Nephron progenitor cell (in vitro differentiated cells): Measurements from ENCODE around the gene CD19.
"Not testable (repeated sequence)": the region's sequence is repeated elsewhere in the genome, so short reads cannot be mapped to it uniquely, and the experiment has no call there.

Experiments
- DNase-seq: peaks from one replicate; pipeline ENCODE4 v3.0.0; 2021
- H3K27ac Mint-ChIP-seq: 2 replicates; pipeline ENCODE4 v1.8.0; 2021; ENCODE audit warnings: mild to moderate bottlenecking, moderate library complexity, mixed read lengths
- H3K27me3 Mint-ChIP-seq: 2 replicates; pipeline ENCODE4 v1.8.0; 2021; ENCODE audit warnings: mild to moderate bottlenecking, low read depth, mixed read lengths; ENCODE audit not compliant: poor library complexity
- H3K36me3 Mint-ChIP-seq: 2 replicates; pipeline ENCODE4 v1.8.0; 2021; ENCODE audit warnings: low read depth, mixed read lengths
- H3K4me1 Mint-ChIP-seq: 2 replicates; pipeline ENCODE4 v1.8.0; 2021; ENCODE audit warnings: mixed read lengths
- H3K4me3 Mint-ChIP-seq: 2 replicates; pipeline ENCODE4 v1.8.0; 2021; ENCODE audit warnings: mild to moderate bottlenecking, moderate library complexity, mixed read lengths
- H3K9me3 Mint-ChIP-seq: 2 replicates; pipeline ENCODE4 v1.8.0; 2021; ENCODE audit warnings: mild to moderate bottlenecking, moderate library complexity, mixed read lengths
- CTCF ChIP-seq: fragments of 200-600 bp; sonication (generic); IDR thresholded peaks from 2 replicates; pipeline ENCODE4 v1.5.0; 2021; ENCODE audit warnings: antibody characterized with exemption

CD19 gene

DNA sequence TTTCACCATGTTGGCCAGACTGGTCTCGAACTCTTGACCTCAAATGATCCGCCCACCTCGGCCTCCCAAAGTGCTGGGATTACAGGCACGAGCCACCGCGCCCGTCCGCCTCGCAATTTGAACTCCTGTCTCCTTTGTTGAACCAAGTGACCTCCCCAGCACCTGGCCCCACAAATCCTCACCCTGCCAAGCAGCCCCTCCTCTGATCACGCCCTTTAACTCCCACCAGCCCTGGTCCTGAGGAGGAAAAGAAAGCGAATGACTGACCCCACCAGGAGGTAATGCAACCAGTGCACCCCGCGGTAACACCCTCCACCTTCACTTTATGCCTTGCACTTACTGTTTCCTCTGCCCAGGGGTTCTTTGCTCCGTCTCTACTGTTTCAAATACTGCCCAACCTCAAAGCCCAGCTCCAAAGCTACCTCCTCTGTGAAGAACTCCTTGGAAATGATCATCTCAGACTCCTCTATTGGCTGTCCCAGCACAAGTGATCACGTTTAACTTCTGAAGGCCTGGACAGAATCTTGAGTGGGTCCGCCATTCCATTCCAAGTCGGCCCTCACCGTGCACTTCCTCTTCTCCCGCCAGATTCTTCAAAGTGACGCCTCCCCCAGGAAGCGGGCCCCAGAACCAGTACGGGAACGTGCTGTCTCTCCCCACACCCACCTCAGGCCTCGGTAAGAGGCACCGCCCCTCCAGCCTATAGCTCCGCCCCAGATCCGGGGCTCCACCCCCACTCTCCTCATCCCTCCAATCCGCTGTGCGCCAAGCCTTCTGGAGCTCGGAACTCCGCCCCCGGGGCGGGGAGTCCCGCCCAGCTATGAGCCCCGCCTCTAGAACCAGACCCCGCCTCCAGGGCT is 4.4 kb downstream of the CD19 start:
- Mint-ChIP-seq H3K27ac (no peak overlapping the region), H3K27me3 (peaks cover 28% of the 10 kb centered on the region), H3K9me3 (peaks cover 4% of the 10 kb centered on the region), H3K36me3 (no peaks in the 10 kb centered on the region), H3K4me1 (peaks cover 37% of the 10 kb centered on the region), H3K4me3 (peak overlapping the region; percentile 42)
- peak; percentile 54 for DNase-seq
- TF ChIP-seq CTCF, result no peak

DNA sequence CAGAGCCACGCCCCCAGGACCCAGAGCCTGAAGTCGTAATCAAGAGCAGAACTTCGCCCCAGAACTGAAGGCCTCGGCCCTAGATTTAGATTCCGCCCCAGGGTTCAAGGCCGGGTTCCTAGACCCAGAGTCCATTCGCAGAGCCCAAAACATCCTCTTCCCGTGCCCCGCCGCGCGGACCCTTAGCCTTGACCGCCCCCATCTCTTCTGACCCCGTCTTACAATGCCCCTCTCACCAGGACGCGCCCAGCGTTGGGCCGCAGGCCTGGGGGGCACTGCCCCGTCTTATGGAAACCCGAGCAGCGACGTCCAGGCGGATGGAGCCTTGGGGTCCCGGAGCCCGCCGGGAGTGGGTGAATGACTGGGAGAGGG is 5.0 kb downstream of the CD19 start:
- H3K4me3 Mint-ChIP-seq, result no peak overlapping the region
- H3K9me3 Mint-ChIP-seq, result peaks cover 4% of the 10 kb centered on the region
- DNase-seq, result no peak
- peaks cover 32% of the 10 kb centered on the region for H3K4me1 Mint-ChIP-seq
- peaks cover 28% of the 10 kb centered on the region for H3K27me3 Mint-ChIP-seq
- no peak overlapping the region for H3K27ac Mint-ChIP-seq
- H3K36me3 Mint-ChIP-seq, result no peaks in the 10 kb centered on the region
- TF ChIP-seq CTCF, result no peak

GRCh38 chr16:28937222-28937876 is 5.6 kb downstream of the CD19 start:
- no peak for DNase-seq
- Mint-ChIP-seq H3K4me1 (peaks cover 31% of the 10 kb centered on the region), H3K9me3 (peaks cover 4% of the 10 kb centered on the region), H3K27me3 (peaks cover 28% of the 10 kb centered on the region), H3K27ac (no peak overlapping the region), H3K36me3 (no peaks in the 10 kb centered on the region), H3K4me3 (no peak overlapping the region)
- no peak for TF ChIP-seq CTCF

- Mint-ChIP-seq H3K27me3 (peaks cover 28% of the 10 kb centered on the region), H3K27ac (no peak overlapping the region), H3K9me3 (peaks cover 4% of the 10 kb centered on the region), H3K4me1 (peaks cover 29% of the 10 kb centered on the region), H3K36me3 (no peaks in the 10 kb centered on the region), H3K4me3 (no peak overlapping the region)
- DNase-seq, result no peak
- TF ChIP-seq CTCF, result no peak
Measured at GRCh38 chr16:28938721-28939120, 7.0 kb downstream of the CD19 start.

DNA sequence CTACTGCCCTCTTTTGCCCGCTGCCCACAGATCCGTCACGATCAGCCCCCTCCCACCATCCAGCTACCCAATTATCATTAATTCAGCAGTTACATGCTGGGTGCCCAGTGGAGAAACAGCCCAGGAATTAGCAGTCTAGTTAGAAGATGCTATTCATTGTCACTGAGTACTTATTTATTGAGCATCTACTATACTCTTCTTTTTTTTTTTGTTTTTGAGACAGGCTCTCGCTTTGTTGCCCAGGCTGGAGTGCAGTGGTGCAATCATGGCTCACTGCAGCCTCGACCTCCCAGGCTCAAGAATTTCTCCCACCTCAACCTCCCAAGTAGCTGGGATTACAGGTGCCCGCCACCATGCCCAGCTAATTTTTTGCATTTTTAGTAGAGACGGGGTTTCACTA is 8.1 kb downstream of the CD19 start:
- H3K27ac Mint-ChIP-seq, H3K4me3 Mint-ChIP-seq, DNase-seq, H3K9me3 Mint-ChIP-seq, H3K36me3 Mint-ChIP-seq: not testable (repeated sequence)
- H3K4me1 Mint-ChIP-seq, result peaks cover 32% of the 10 kb centered on the region
- H3K27me3 Mint-ChIP-seq, result peaks cover 22% of the 10 kb centered on the region

GRCh38 chr16:28943281-28943680 is 11.5 kb downstream of the CD19 start:
- peaks cover 28% of the 10 kb centered on the region for H3K4me1 Mint-ChIP-seq
- H3K36me3 Mint-ChIP-seq, result no peaks in the 10 kb centered on the region
- TF ChIP-seq CTCF, result no peak
- no peak overlapping the region for H3K4me3 Mint-ChIP-seq
- H3K27me3 Mint-ChIP-seq, result peaks cover 23% of the 10 kb centered on the region
- no peaks in the 10 kb centered on the region for H3K9me3 Mint-ChIP-seq
- peak overlapping the region; percentile 54 for H3K27ac Mint-ChIP-seq
- DNase-seq, result no peak
